ENCODE measurements around the gene RGPD5. TPM values are rescaled to one million over a fixed set of nuclear protein-coding genes. Genes with fewer than 3 reads are reported as not detected.
"Not testable (repeated sequence)": the region's sequence is repeated elsewhere in the genome, so short reads cannot be mapped to it uniquely, and the experiment has no call there.

RGPD5 gene
- total RNA-seq, result 10 to 100 TPM; 53.2 to 65.1 TPM

DNA sequence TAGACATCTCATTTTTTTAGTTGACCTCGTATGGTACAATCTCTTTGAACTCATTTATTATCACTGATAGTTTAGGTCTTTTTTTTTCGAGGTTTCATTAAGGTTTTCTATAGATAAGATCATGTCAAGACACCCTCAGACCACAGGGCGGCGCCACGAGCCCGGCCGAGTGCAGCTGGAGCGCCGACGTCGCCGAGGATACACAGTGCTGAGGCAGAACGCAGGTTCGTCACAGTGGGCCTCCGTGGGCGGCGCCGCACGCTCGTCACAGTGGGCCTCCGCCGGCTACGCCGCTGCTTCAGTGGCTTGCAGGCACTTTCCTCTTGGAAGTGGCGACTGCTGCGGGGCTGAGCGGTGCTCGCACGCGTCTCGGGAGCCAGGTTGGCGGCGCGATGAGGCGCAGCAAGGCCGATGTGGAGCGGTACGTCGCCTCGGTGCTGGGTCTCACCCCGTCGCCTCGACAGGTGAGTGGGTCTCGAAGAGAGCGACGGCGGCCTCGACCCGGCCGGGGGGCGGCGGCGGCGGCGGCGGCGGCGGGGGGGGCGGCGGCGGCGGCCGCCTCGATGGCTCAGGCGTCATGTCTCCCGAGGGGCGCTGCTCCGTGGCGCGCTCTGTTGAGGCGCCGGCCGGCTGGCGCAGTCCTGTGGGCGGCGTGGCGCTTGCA lies at the start of gene RGPD5:
Gene RGPD5, plus strand, starts transcription at position 232 of the 664 bp plus-strand sequence. Its CDS starts 161 bp downstream, at position 393.
- peak; percentile 100 for ATAC-seq (replicated peaks in 1 of 2)
- H3K36me3 Mint-ChIP-seq (ENCODE audit: insufficient read depth in 2 of 2); DNase-seq; H3K4me3 Mint-ChIP-seq; H3K27ac Mint-ChIP-seq; H3K9me3 Mint-ChIP-seq; H3K4me1 Mint-ChIP-seq (ENCODE audit: low read depth); H3K27me3 Mint-ChIP-seq (ENCODE audit: low read depth): not testable (repeated sequence)

- H3K36me3 Mint-ChIP-seq (ENCODE audit: insufficient read depth in 2 of 2); H3K9me3 Mint-ChIP-seq; H3K4me1 Mint-ChIP-seq (ENCODE audit: low read depth); H3K4me3 Mint-ChIP-seq; DNase-seq; ATAC-seq (replicated peaks in 1 of 2); H3K27me3 Mint-ChIP-seq (ENCODE audit: low read depth); H3K27ac Mint-ChIP-seq: not testable (repeated sequence)
Measured at GRCh38 chr2:109751572-109751971, 42.5 kb upstream of the RGPD5 start.

GRCh38 chr2:109757163-109757824 lies 36.8 kb upstream of the RGPD5 start:
- not testable (repeated sequence) for H3K27me3 Mint-ChIP-seq (ENCODE audit: low read depth); DNase-seq; ATAC-seq (replicated peaks in 1 of 2); H3K4me1 Mint-ChIP-seq (ENCODE audit: low read depth); H3K9me3 Mint-ChIP-seq; H3K27ac Mint-ChIP-seq; H3K4me3 Mint-ChIP-seq; H3K36me3 Mint-ChIP-seq (ENCODE audit: insufficient read depth in 2 of 2)

- not testable (repeated sequence) for H3K4me1 Mint-ChIP-seq (ENCODE audit: low read depth); H3K27ac Mint-ChIP-seq; H3K9me3 Mint-ChIP-seq; H3K27me3 Mint-ChIP-seq (ENCODE audit: low read depth); H3K36me3 Mint-ChIP-seq (ENCODE audit: insufficient read depth in 2 of 2); DNase-seq
- peak overlapping the region in 1 of 2 donors; percentile 24 for H3K4me3 Mint-ChIP-seq
- ATAC-seq (replicated peaks in 1 of 2), result peak; percentile 62 to 73
Measured at GRCh38 chr2:109760265-109761042, 33.7 kb upstream of the RGPD5 start.

GRCh38 chr2:109761043-109761454 lies 33.1 kb upstream of the RGPD5 start:
- peak in 1 of 2 donors; percentile 34 for ATAC-seq (replicated peaks in 1 of 2)
- H3K27ac Mint-ChIP-seq, result not testable (repeated sequence)

DNA sequence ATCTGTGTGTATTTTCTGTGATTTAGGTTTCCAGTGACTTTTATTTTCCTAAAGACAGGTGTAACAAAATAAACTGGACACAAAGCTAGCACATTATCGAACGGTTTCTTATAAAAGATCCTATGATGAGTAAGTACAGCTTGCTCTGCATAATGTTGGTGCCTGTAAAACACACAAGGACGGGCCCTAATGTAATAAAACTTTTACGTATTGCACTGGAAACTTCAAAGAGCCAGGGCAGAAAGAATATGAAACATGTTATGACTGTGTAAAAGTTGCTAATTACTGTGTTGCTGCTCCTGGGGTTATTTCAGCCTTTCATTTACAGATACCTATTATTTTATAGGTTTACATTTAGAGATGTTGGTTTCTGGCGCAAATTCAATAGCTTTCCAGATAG lies 32.1 kb upstream of the RGPD5 start:
- DNase-seq; ATAC-seq (replicated peaks in 1 of 2); H3K4me3 Mint-ChIP-seq; H3K27ac Mint-ChIP-seq; H3K9me3 Mint-ChIP-seq; H3K4me1 Mint-ChIP-seq (ENCODE audit: low read depth); H3K36me3 Mint-ChIP-seq (ENCODE audit: insufficient read depth in 2 of 2): not testable (repeated sequence)
- H3K27me3 Mint-ChIP-seq (ENCODE audit: low read depth), result peaks cover 14% of the 10 kb centered on the region

More at GRCh38 chr2:109761043-109761454, 33.1 kb upstream of the RGPD5 start:
- H3K4me3 Mint-ChIP-seq; H3K36me3 Mint-ChIP-seq (ENCODE audit: insufficient read depth in 2 of 2); DNase-seq; H3K4me1 Mint-ChIP-seq (ENCODE audit: low read depth); H3K9me3 Mint-ChIP-seq: not testable (repeated sequence)
- peaks cover 11% of the 10 kb centered on the region for H3K27me3 Mint-ChIP-seq (ENCODE audit: low read depth)

GRCh38 chr2:109766074-109766473 lies 28.0 kb upstream of the RGPD5 start:
- ATAC-seq (replicated peaks in 1 of 2); DNase-seq; H3K36me3 Mint-ChIP-seq (ENCODE audit: insufficient read depth in 2 of 2); H3K4me1 Mint-ChIP-seq (ENCODE audit: low read depth); H3K9me3 Mint-ChIP-seq; H3K4me3 Mint-ChIP-seq: not testable (repeated sequence)
- peaks cover 14% of the 10 kb centered on the region for H3K27me3 Mint-ChIP-seq (ENCODE audit: low read depth)
- H3K27ac Mint-ChIP-seq, result peak overlapping the region; percentile 33

GRCh38 chr2:109766886-109767578 lies 27.1 kb upstream of the RGPD5 start:
- not testable (repeated sequence) for H3K4me1 Mint-ChIP-seq (ENCODE audit: low read depth); H3K36me3 Mint-ChIP-seq (ENCODE audit: insufficient read depth in 2 of 2); DNase-seq; H3K9me3 Mint-ChIP-seq; H3K4me3 Mint-ChIP-seq; ATAC-seq (replicated peaks in 1 of 2); H3K27ac Mint-ChIP-seq
- H3K27me3 Mint-ChIP-seq (ENCODE audit: low read depth), result peaks cover 14% of the 10 kb centered on the region

GRCh38 chr2:109768934-109769333 lies 25.2 kb upstream of the RGPD5 start:
- H3K27ac Mint-ChIP-seq; ATAC-seq (replicated peaks in 1 of 2): not testable (repeated sequence)

GRCh38 chr2:109779118-109779517 lies 15.0 kb upstream of the RGPD5 start:
- not testable (repeated sequence) for H3K9me3 Mint-ChIP-seq; H3K4me1 Mint-ChIP-seq (ENCODE audit: low read depth); H3K27me3 Mint-ChIP-seq (ENCODE audit: low read depth); H3K36me3 Mint-ChIP-seq (ENCODE audit: insufficient read depth in 2 of 2); H3K4me3 Mint-ChIP-seq; DNase-seq; H3K27ac Mint-ChIP-seq
- peak in 1 of 2 donors; percentile 59 for ATAC-seq (replicated peaks in 1 of 2)

More at GRCh38 chr2:109768934-109769333, 25.2 kb upstream of the RGPD5 start:
- DNase-seq; H3K36me3 Mint-ChIP-seq (ENCODE audit: insufficient read depth in 2 of 2); H3K4me1 Mint-ChIP-seq (ENCODE audit: low read depth); H3K27me3 Mint-ChIP-seq (ENCODE audit: low read depth); H3K4me3 Mint-ChIP-seq; H3K9me3 Mint-ChIP-seq: not testable (repeated sequence)

GRCh38 chr2:109781147-109781816 lies 12.8 kb upstream of the RGPD5 start:
- ATAC-seq (replicated peaks in 1 of 2); DNase-seq; H3K27me3 Mint-ChIP-seq (ENCODE audit: low read depth); H3K9me3 Mint-ChIP-seq; H3K27ac Mint-ChIP-seq; H3K36me3 Mint-ChIP-seq (ENCODE audit: insufficient read depth in 2 of 2); H3K4me3 Mint-ChIP-seq; H3K4me1 Mint-ChIP-seq (ENCODE audit: low read depth): not testable (repeated sequence)

- not testable (repeated sequence) for H3K4me1 Mint-ChIP-seq (ENCODE audit: low read depth); H3K27me3 Mint-ChIP-seq (ENCODE audit: low read depth); H3K4me3 Mint-ChIP-seq; H3K27ac Mint-ChIP-seq; H3K36me3 Mint-ChIP-seq (ENCODE audit: insufficient read depth in 2 of 2); ATAC-seq (replicated peaks in 1 of 2); H3K9me3 Mint-ChIP-seq; DNase-seq
Measured at GRCh38 chr2:109782446-109782993, 11.6 kb upstream of the RGPD5 start.

Measured in activated T-cell treated with anti-CD3 and anti-CD28 coated beads, Interleukin-2, amount 50 U/mL, for 72 hours (primary cell).